Caco-2 (cell line): ENCODE results near the gene SSR1. TPM values are rescaled to one million over a fixed set of nuclear protein-coding genes. Genes with fewer than 3 reads are reported as not detected.
"Not testable (repeated sequence)": the region's sequence is repeated elsewhere in the genome, so short reads cannot be mapped to it uniquely, and the experiment has no call there.

ENCODE experiments used
- BruUV-seq: library from RNA; stranded (reverse); fragments of 400-500 nt; replicated peaks from 2 replicates; lab custom pipeline; 2021; lab: Mats Ljungman, UMichigan
- CTCF ChIA-PET: fragments of 300-600 bp; sonication (Branson Sonifier 250); formaldehyde crosslinking; loops from one replicate; lab custom pipeline; 2022; ENCODE audit warnings: antibody characterized with exemption; lab: Charles Lee
- POLR2A ChIA-PET: fragments of 300-600 bp; sonication (Branson Sonifier 250); formaldehyde crosslinking; loops from one replicate; lab custom pipeline; 2022; ENCODE audit warnings: antibody characterized with exemption; lab: Charles Lee
- DNase-seq, 2 experiments: peaks; one replicate each; pipeline versions ENCODE4 v3.0.0 to v3.0.0-alpha.2; 2020 to 2022
- H3K27me3 ChIP-seq: replicated peaks from 2 replicates; pipeline ENCODE4 v1.6.0; 2011; ENCODE audit warnings: low read length; ENCODE audit not compliant: control insufficient read depth, insufficient read depth
- H3K36me3 ChIP-seq: 2 replicates; pipeline ENCODE4 v1.5.1; 2011; ENCODE audit warnings: low read length; ENCODE audit not compliant: control insufficient read depth, insufficient read depth
- H3K4me1 ChIP-seq: fragments of 250-450 bp; sonication (Bioruptor Pico); 2 replicates; pipeline ENCODE4 v1.5.1; 2020; ENCODE audit warnings: mild to moderate bottlenecking
- H3K4me3 ChIP-seq: 2 replicates; pipeline ENCODE4 v1.5.1; 2011; ENCODE audit warnings: low read depth, mild to moderate bottlenecking, control low read depth, low read length
- H3K9me3 ChIP-seq: fragments of 250-450 bp; sonication (Bioruptor Pico); 2 replicates; pipeline ENCODE4 v1.5.1; 2020; ENCODE audit warnings: mild to moderate bottlenecking, moderate library complexity
- H3K27ac Mint-ChIP-seq: one replicate; pipeline ENCODE4 v1.8.0; 2022; ENCODE audit warnings: mixed read lengths; ENCODE audit not compliant: unreplicated experiment
- H3K27me3 Mint-ChIP-seq: one replicate; pipeline ENCODE4 v1.8.0; 2022; ENCODE audit warnings: mixed read lengths; ENCODE audit not compliant: insufficient read depth, unreplicated experiment
- H3K36me3 Mint-ChIP-seq: one replicate; pipeline ENCODE4 v1.8.0; 2022; ENCODE audit warnings: mild to moderate bottlenecking, mixed read lengths; ENCODE audit not compliant: insufficient read depth, unreplicated experiment
- H3K4me1 Mint-ChIP-seq: one replicate; pipeline ENCODE4 v1.8.0; 2022; ENCODE audit warnings: low read depth, mixed read lengths; ENCODE audit not compliant: unreplicated experiment
- H3K4me3 Mint-ChIP-seq: one replicate; pipeline ENCODE4 v1.8.0; 2022; ENCODE audit warnings: mild to moderate bottlenecking, moderate library complexity, mixed read lengths; ENCODE audit not compliant: unreplicated experiment
- H3K9me3 Mint-ChIP-seq: one replicate; pipeline ENCODE4 v1.8.0; 2022; ENCODE audit warnings: mixed read lengths; ENCODE audit not compliant: unreplicated experiment
- intact Hi-C: fragments of 100-400 bp; cut with micrococcal nuclease; formaldehyde crosslinking; loops from one replicate; pipeline ENCODE4 v1.10.0; 2022; ENCODE audit not compliant: unreplicated experiment
- total RNA-seq: library from RNA; stranded (reverse); gene quantifications from 2 replicates; pipeline ENCODE4 v1.2.3, GENCODE V29; 2022
- TF ChIP-seq, protein P1 (sequence below), 2 experiments: fragments of 200-600 bp in 1 of 2; IDR thresholded peaks; 1 replicate in 1 of 2; 2 replicates in 1 of 2; pipeline versions ENCODE4 v1.5.1 to v1.8.0; 2011 to 2022; ENCODE audit warnings: antibody characterized with exemption in 1 of 2, control low read depth in 1 of 2, inconsistent platforms in 1 of 2, low read depth in 1 of 2, low read length in 1 of 2, mild to moderate bottlenecking in 1 of 2, moderate library complexity in 1 of 2; ENCODE audit not compliant: insufficient read depth in 1 of 2, severe bottlenecking in 1 of 2, unreplicated experiment in 1 of 2

Gene SSR1
- total RNA-seq, 1 experiment from 2014 or later: 150 TPM

DNA sequence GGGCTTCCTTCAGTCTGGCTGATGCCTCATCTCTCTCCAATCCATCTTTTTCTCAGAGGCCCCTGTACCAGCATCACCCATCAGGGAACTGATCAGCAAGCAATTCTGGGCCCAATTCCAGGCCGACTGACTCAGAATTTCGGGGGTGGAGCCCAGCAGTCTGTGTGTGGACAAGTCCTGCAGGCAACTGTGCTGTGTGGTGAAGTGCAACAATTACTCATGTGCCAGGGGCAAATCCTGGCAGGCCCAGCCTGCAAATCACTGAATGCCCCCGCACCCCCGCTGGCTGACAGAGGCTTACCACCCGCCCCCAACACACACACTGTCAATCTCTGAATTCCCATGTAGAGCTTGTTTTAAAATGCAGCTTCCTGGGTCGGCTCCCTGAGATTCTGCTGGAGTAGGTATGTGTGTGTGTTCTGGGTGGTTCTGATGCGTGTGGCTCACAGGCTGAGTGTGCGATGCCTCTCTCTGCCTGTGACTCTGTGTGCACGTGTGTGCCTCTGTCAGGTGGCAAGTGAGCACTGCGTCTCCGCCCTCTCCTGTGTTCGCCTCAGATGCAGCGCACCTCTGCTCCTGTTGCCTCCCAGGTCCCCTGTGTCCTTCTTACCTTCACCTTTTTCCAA, 45.4 kb downstream of the SSR1 start:
- CTCF ChIA-PET: no interaction called here

GRCh38 chr6:7267071-7267465, 45.9 kb downstream of the SSR1 start:
- Histone ChIP-seq H3K27me3 (no peaks in the 10 kb centered on the region), H3K36me3 (no peaks in the 10 kb centered on the region), H3K4me1 (no peaks in the 10 kb centered on the region; the same call in 1 of the 2 replicates), H3K9me3 (no peaks in the 10 kb centered on the region), H3K4me3 (no peak overlapping the region)
- Mint-ChIP-seq H3K36me3 (no peaks in the 10 kb centered on the region), H3K27me3 (no peaks in the 10 kb centered on the region), H3K4me3 (no peak overlapping the region), H3K27ac (no peak overlapping the region), H3K9me3 (no peaks in the 10 kb centered on the region), H3K4me1 (peaks cover 9% of the 10 kb centered on the region)
- DNase-seq: no peak
- BruUV-seq: no TSS peak
- POLR2A ChIA-PET: no interaction called here
- TF ChIP-seq, protein P1, sequence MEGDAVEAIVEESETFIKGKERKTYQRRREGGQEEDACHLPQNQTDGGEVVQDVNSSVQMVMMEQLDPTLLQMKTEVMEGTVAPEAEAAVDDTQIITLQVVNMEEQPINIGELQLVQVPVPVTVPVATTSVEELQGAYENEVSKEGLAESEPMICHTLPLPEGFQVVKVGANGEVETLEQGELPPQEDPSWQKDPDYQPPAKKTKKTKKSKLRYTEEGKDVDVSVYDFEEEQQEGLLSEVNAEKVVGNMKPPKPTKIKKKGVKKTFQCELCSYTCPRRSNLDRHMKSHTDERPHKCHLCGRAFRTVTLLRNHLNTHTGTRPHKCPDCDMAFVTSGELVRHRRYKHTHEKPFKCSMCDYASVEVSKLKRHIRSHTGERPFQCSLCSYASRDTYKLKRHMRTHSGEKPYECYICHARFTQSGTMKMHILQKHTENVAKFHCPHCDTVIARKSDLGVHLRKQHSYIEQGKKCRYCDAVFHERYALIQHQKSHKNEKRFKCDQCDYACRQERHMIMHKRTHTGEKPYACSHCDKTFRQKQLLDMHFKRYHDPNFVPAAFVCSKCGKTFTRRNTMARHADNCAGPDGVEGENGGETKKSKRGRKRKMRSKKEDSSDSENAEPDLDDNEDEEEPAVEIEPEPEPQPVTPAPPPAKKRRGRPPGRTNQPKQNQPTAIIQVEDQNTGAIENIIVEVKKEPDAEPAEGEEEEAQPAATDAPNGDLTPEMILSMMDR (IDR thresholded peaks at IDR 0.05; ENCODE audit: insufficient read depth in 1 of 2, low read depth in 1 of 2, low read length in 1 of 2, severe bottlenecking in 1 of 2, unreplicated experiment in 1 of 2): no peak
- intact Hi-C loops: no loop called here
- CTCF ChIA-PET: no interaction called here

More for the DNA sequence above, 45.4 kb downstream of the SSR1 start:
- no peak overlapping the region for H3K4me3 Mint-ChIP-seq
- peaks cover 9% of the 10 kb centered on the region for H3K4me1 Mint-ChIP-seq
- H3K9me3 Mint-ChIP-seq: no peaks in the 10 kb centered on the region
- H3K27ac Mint-ChIP-seq: no peak overlapping the region
- TF ChIP-seq, protein P1 (IDR thresholded peaks at IDR 0.05; ENCODE audit: insufficient read depth in 1 of 2, low read depth in 1 of 2, low read length in 1 of 2, severe bottlenecking in 1 of 2, unreplicated experiment in 1 of 2): no peak
- H3K36me3 Mint-ChIP-seq: no peaks in the 10 kb centered on the region
- H3K9me3 ChIP-seq: no peaks in the 10 kb centered on the region
- POLR2A ChIA-PET: no interaction called here
- no peaks in the 10 kb centered on the region for H3K27me3 Mint-ChIP-seq
- H3K4me1 ChIP-seq: no peaks in the 10 kb centered on the region; the same call in 1 of the 2 replicates
- no TSS peak for BruUV-seq
- intact Hi-C loops: no loop called here
- H3K4me3 ChIP-seq: no peak overlapping the region
- no peaks in the 10 kb centered on the region for H3K27me3 ChIP-seq
- no peak for DNase-seq
- no peaks in the 10 kb centered on the region for H3K36me3 ChIP-seq

DNA sequence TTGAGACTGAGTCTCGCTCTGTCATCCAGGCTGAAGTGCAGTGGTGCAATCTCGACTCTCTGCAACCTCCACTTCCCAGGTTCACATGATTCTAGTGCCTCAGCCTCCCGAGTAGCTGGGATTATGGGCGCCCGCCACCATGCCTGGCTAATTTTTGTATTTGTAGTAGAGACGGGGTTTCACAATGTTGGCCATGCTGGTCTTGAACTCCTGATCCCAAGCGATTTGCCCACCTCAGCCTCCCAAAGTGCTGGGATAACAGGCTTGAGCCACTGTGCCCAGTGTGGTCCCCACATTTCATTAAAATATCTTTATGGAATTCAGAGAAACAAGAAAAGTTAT, 47.6 kb downstream of the SSR1 start:
- H3K9me3 Mint-ChIP-seq, intact Hi-C loops, H3K27me3 Mint-ChIP-seq, H3K27me3 ChIP-seq, POLR2A ChIA-PET, H3K4me3 ChIP-seq, H3K27ac Mint-ChIP-seq, H3K9me3 ChIP-seq, H3K36me3 Mint-ChIP-seq, H3K4me1 Mint-ChIP-seq, CTCF ChIA-PET, H3K36me3 ChIP-seq, H3K4me3 Mint-ChIP-seq, BruUV-seq, DNase-seq: not testable (repeated sequence)
- H3K4me1 ChIP-seq: peaks cover 11% of the 10 kb centered on the region
